GM18519 (cell line): ENCODE data around the gene EXT2.

Source experiments
- ATAC-seq: cut with Tn5 transposase; IDR thresholded peaks from one replicate; pipeline ENCODE4 v1.9.1; 2021; ENCODE audit warnings: mild to moderate bottlenecking, moderate library complexity; ENCODE audit not compliant: unreplicated experiment, low FRiP score

The EXT2 gene

GRCh38 chr11:44279483-44279882 lies 184.0 kb downstream of the EXT2 start:
- ATAC-seq, result no peak

- ATAC-seq, result no peak
Observed at GRCh38 chr11:44280257-44280656, 184.8 kb downstream of the EXT2 start.

- ATAC-seq, result no peak
Observed at GRCh38 chr11:44281151-44281550, 185.7 kb downstream of the EXT2 start.

- ATAC-seq, result no peak
Observed at GRCh38 chr11:44282620-44283019, 187.1 kb downstream of the EXT2 start.

GRCh38 chr11:44285756-44286155 lies 190.3 kb downstream of the EXT2 start:
- ATAC-seq, result no peak

GRCh38 chr11:44286268-44286880 lies 190.9 kb downstream of the EXT2 start:
- no peak for ATAC-seq

GRCh38 chr11:44286911-44287310 lies 191.4 kb downstream of the EXT2 start:
- no peak for ATAC-seq

- ATAC-seq, result no peak
Observed at GRCh38 chr11:44288133-44288526, 192.7 kb downstream of the EXT2 start.

- ATAC-seq, result no peak
Observed at GRCh38 chr11:44290208-44290607, 194.7 kb downstream of the EXT2 start.
